ENCODE measurements around the gene SUSD3.

The SUSD3 gene

GRCh38 chr9:93111371-93112115, 53.0 kb downstream of the SUSD3 start:
- TF ChIP-seq, protein P1, sequence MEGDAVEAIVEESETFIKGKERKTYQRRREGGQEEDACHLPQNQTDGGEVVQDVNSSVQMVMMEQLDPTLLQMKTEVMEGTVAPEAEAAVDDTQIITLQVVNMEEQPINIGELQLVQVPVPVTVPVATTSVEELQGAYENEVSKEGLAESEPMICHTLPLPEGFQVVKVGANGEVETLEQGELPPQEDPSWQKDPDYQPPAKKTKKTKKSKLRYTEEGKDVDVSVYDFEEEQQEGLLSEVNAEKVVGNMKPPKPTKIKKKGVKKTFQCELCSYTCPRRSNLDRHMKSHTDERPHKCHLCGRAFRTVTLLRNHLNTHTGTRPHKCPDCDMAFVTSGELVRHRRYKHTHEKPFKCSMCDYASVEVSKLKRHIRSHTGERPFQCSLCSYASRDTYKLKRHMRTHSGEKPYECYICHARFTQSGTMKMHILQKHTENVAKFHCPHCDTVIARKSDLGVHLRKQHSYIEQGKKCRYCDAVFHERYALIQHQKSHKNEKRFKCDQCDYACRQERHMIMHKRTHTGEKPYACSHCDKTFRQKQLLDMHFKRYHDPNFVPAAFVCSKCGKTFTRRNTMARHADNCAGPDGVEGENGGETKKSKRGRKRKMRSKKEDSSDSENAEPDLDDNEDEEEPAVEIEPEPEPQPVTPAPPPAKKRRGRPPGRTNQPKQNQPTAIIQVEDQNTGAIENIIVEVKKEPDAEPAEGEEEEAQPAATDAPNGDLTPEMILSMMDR (conservative IDR thresholded peaks at IDR 0.05), result no peak
- no peak for TF ChIP-seq ZFX (IDR thresholded peaks at IDR 0.05)
- no peak overlapping the region for H3K27ac ChIP-seq

DNA sequence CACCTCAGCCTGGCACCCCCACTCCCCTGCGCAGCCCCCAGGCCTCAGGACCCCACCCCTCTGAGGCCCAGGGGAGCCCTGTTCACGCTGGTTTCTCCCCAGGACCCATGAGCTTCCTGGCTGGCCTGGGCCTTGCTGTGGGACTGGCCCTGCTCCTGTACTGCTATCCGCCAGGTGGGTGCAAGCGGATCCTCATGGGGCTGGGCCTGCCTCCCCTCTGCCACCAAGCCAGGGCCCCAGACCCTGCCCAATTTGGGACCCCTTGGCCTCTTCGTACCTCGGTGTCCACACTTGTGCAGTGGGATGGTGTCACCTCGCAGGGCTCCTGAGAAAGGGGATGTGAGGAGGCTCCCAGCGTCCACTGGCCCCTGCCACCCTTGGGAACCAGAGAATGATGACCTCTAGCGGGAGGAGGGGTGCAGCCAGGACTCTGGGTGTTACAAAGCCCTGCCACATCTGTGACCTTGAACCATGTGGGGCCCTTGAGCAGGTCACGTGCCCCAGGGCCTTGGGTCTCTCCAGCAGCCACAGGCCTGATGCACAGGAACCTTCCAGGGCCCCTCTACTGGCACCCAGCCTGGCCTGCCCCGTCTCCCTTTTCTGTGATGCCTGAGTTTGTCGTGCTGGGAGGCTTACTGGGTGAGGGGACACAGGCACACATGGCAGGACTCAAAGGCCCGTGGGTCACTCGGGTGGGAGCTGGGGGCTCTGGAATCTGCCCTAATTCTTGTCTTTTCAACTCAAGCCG, 53.8 kb downstream of the SUSD3 start:
- no peak for TF ChIP-seq ZFX (IDR thresholded peaks at IDR 0.05)
- TF ChIP-seq, protein P1 (conservative IDR thresholded peaks at IDR 0.05), result no peak

DNA sequence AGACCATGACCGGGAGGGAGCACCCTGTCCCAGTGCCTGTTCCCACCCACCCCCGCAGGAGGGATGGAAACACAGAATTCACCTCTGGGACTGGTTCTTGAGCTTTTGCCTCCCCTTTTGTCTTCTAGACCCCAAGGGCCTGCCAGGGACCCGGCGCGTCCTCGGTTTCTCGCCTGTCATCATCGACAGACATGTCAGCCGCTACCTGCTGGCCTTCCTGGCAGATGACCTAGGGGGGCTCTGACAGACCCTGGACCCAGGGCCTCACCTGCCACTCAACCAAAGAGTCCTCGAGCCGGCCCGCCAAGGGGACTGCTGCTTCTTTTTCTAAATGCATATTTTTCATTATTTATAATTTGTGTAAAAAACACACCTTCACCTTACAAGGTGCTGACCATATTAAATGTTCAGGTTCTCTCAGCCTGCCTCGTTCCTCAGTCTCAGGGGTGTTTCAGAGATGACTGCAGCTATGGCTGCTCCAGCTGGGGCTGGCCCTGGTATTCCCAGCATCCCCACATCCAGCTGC, 54.4 kb downstream of the SUSD3 start:
- TF ChIP-seq, protein P1 (conservative IDR thresholded peaks at IDR 0.05), result no peak
- no peak overlapping the region for H3K27ac ChIP-seq

More for the DNA sequence above, 53.8 kb downstream of the SUSD3 start:
- H3K27ac ChIP-seq, result no peak overlapping the region

- no peak for TF ChIP-seq ZFX (IDR thresholded peaks at IDR 0.05)
- TF ChIP-seq, protein P1 (conservative IDR thresholded peaks at IDR 0.05), result no peak
- H3K27ac ChIP-seq, result no peak overlapping the region
These were observed 55.9 kb downstream of the SUSD3 start for GRCh38 chr9:93114169-93114983.

GRCh38 chr9:93114984-93115335, 56.5 kb downstream of the SUSD3 start:
- TF ChIP-seq, protein P1 (conservative IDR thresholded peaks at IDR 0.05), result no peak
- TF ChIP-seq ZFX (IDR thresholded peaks at IDR 0.05), result no peak
- no peak overlapping the region for H3K27ac ChIP-seq

DNA sequence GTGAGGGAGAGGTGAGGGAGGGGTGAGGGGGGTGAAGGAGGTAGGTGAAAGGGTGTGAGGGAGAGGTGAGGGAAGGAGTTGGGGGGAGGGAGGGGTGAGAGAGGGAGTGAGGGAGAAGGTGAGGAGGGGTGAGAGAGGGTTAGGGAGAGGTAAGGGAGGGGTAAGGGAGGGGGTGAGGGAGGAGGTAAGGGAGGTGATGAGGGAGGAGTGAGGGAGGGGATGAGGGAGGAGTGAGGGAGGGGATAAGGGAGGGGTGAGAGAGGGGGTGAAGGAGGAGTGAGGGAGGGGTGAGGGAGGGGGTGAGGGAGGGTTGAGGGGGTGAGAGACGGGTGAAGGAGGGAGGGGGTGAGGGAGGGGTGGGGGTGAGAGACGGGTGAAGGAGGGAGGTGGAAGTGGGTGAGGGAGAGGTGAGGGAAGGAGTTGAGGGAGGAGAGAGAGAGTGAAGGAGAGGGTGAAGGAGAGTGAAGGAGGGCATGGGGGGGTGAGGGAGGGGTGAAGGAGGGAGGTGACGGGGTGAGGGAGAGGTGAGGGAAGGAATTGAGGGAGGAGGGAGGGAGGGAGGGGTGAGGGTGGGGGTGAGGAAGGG, 57.1 kb downstream of the SUSD3 start:
- no peak overlapping the region for H3K27ac ChIP-seq
- TF ChIP-seq ZFX (IDR thresholded peaks at IDR 0.05), result no peak
- TF ChIP-seq, protein P1 (conservative IDR thresholded peaks at IDR 0.05), result no peak
